ENCODE data around the gene TPP1.

The TPP1 gene

DNA sequence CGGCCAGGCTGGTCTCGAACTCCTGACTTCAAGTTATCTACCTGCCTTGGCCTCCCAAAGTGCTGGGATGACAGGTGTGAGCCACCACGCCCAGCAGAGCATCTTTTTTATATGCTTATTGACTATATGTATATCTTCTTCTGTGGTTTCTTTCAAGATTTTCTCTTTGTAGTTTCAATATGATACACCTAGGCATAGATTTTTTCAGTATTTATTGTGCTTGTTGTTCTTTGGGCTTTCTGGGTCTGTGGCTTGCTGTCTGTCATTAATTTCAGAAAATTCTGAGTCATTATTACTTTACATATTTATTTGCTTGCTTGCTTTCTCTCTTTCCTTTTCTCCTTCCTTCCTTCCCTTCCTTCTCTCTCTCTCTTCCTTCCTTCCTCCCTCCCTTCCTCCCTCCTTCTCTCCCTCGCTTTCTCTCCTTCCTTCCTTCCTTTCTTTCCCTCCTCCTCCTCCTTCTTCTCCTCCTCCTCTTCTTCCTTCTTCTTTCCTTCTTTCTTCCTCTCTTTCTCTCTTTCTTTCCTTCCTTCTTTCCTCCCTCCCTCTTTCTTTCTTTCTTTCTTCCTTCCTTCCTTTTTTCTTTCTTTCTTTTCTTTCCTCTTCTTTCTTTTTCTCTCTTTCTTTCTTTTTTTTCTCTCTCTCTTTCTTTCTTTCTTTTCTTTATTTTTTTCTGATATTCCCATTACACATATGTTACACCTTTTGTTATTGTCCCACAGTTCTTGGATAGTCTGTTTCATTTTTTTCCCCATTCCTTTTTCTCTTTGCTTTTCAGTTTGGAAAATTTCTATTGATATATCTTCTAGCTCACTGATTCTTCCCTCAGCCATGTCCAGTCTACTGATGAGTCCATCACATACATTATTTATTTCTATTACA lies 47.3 kb upstream of the TPP1 start:
- no peak for TF ChIP-seq OSR1 (CRISPR knock-in tag; IDR thresholded peaks at IDR 0.05)
- TF ChIP-seq TOX (CRISPR knock-in tag; IDR thresholded peaks at IDR 0.05; ENCODE audit: borderline replicate concordance) = no peak
- TF ChIP-seq ZNF565 (CRISPR knock-in tag; conservative IDR thresholded peaks at IDR 0.05; ENCODE audit: low read depth) = no peak
- TF ChIP-seq, protein P1, sequence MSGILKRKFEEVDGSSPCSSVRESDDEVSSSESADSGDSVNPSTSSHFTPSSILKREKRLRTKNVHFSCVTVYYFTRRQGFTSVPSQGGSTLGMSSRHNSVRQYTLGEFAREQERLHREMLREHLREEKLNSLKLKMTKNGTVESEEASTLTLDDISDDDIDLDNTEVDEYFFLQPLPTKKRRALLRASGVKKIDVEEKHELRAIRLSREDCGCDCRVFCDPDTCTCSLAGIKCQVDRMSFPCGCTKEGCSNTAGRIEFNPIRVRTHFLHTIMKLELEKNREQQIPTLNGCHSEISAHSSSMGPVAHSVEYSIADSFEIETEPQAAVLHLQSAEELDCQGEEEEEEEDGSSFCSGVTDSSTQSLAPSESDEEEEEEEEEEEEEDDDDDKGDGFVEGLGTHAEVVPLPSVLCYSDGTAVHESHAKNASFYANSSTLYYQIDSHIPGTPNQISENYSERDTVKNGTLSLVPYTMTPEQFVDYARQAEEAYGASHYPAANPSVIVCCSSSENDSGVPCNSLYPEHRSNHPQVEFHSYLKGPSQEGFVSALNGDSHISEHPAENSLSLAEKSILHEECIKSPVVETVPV (CRISPR knock-in tag; IDR thresholded peaks at IDR 0.05) = no peak
- no peak for TF ChIP-seq ZFP30 (CRISPR knock-in tag; IDR thresholded peaks at IDR 0.05)
- TF ChIP-seq BACH2 (CRISPR knock-in tag; IDR thresholded peaks at IDR 0.05; ENCODE audit: borderline replicate concordance) = no peak
- no peak for TF ChIP-seq ZNF8 (CRISPR knock-in tag; IDR thresholded peaks at IDR 0.05)
- TF ChIP-seq, protein P2, sequence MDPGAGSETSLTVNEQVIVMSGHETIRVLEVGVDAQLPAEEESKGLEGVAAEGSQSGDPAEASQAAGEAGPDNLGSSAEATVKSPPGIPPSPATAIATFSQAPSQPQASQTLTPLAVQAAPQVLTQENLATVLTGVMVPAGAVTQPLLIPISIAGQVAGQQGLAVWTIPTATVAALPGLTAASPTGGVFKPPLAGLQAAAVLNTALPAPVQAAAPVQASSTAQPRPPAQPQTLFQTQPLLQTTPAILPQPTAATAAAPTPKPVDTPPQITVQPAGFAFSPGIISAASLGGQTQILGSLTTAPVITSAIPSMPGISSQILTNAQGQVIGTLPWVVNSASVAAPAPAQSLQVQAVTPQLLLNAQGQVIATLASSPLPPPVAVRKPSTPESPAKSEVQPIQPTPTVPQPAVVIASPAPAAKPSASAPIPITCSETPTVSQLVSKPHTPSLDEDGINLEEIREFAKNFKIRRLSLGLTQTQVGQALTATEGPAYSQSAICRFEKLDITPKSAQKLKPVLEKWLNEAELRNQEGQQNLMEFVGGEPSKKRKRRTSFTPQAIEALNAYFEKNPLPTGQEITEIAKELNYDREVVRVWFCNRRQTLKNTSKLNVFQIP (CRISPR knock-in tag; IDR thresholded peaks at IDR 0.05; ENCODE audit: borderline replicate concordance, low read depth) = no peak
- TF ChIP-seq, protein P3, sequence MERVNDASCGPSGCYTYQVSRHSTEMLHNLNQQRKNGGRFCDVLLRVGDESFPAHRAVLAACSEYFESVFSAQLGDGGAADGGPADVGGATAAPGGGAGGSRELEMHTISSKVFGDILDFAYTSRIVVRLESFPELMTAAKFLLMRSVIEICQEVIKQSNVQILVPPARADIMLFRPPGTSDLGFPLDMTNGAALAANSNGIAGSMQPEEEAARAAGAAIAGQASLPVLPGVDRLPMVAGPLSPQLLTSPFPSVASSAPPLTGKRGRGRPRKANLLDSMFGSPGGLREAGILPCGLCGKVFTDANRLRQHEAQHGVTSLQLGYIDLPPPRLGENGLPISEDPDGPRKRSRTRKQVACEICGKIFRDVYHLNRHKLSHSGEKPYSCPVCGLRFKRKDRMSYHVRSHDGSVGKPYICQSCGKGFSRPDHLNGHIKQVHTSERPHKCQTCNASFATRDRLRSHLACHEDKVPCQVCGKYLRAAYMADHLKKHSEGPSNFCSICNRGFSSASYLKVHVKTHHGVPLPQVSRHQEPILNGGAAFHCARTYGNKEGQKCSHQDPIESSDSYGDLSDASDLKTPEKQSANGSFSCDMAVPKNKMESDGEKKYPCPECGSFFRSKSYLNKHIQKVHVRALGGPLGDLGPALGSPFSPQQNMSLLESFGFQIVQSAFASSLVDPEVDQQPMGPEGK (CRISPR knock-in tag; IDR thresholded peaks at IDR 0.05; ENCODE audit: borderline replicate concordance) = no peak
- no peak for TF ChIP-seq PPARA (CRISPR knock-in tag; IDR thresholded peaks at IDR 0.05; ENCODE audit: borderline replicate concordance)
- no peak for TF ChIP-seq ARNTL (CRISPR knock-in tag; IDR thresholded peaks at IDR 0.05; ENCODE audit: borderline replicate concordance, low read depth)
- TF ChIP-seq RARB (CRISPR knock-in tag; IDR thresholded peaks at IDR 0.05) = no peak
- no peak for TF ChIP-seq GLIS3 (CRISPR knock-in tag; IDR thresholded peaks at IDR 0.05)
- no peak for TF ChIP-seq TCF4 (CRISPR knock-in tag; IDR thresholded peaks at IDR 0.05; ENCODE audit: borderline replicate concordance)
- TF ChIP-seq, protein P4, sequence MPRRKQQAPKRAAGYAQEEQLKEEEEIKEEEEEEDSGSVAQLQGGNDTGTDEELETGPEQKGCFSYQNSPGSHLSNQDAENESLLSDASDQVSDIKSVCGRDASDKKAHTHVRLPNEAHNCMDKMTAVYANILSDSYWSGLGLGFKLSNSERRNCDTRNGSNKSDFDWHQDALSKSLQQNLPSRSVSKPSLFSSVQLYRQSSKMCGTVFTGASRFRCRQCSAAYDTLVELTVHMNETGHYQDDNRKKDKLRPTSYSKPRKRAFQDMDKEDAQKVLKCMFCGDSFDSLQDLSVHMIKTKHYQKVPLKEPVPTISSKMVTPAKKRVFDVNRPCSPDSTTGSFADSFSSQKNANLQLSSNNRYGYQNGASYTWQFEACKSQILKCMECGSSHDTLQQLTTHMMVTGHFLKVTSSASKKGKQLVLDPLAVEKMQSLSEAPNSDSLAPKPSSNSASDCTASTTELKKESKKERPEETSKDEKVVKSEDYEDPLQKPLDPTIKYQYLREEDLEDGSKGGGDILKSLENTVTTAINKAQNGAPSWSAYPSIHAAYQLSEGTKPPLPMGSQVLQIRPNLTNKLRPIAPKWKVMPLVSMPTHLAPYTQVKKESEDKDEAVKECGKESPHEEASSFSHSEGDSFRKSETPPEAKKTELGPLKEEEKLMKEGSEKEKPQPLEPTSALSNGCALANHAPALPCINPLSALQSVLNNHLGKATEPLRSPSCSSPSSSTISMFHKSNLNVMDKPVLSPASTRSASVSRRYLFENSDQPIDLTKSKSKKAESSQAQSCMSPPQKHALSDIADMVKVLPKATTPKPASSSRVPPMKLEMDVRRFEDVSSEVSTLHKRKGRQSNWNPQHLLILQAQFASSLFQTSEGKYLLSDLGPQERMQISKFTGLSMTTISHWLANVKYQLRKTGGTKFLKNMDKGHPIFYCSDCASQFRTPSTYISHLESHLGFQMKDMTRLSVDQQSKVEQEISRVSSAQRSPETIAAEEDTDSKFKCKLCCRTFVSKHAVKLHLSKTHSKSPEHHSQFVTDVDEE (CRISPR knock-in tag; IDR thresholded peaks at IDR 0.05) = no peak
- TF ChIP-seq SNAI2 (CRISPR knock-in tag; IDR thresholded peaks at IDR 0.05) = no peak
- TF ChIP-seq ZFP3 (CRISPR knock-in tag; IDR thresholded peaks at IDR 0.05) = no peak
- ATAC-seq = no peak

DNA sequence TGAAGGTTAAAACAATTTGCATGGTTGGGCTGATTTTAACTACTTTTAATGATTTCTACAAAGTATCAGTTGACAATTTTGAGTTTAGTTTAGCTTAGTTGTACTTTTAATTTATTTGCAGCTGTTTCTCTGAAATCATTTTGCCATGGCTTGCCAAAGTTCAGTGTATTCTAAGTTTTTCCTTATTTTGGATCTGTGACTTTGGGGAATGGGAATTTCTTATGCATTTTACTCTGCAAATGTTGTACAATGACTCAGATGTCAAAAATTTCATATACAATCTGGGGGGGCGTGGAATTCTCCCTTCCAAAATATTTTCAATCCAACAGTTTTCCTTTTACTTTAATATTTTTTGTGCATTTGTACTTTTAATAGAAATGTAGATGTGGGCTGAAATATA lies 45.3 kb upstream of the TPP1 start:
- no peak for ATAC-seq
- TF ChIP-seq ESRRG (CRISPR knock-in tag; IDR thresholded peaks at IDR 0.05) (no peak), TOX (CRISPR knock-in tag; IDR thresholded peaks at IDR 0.05; ENCODE audit: borderline replicate concordance) (no peak), ZNF70 (CRISPR knock-in tag; IDR thresholded peaks at IDR 0.05) (no peak)
- TF ChIP-seq, protein P1 (CRISPR knock-in tag; IDR thresholded peaks at IDR 0.05) = no peak

DNA sequence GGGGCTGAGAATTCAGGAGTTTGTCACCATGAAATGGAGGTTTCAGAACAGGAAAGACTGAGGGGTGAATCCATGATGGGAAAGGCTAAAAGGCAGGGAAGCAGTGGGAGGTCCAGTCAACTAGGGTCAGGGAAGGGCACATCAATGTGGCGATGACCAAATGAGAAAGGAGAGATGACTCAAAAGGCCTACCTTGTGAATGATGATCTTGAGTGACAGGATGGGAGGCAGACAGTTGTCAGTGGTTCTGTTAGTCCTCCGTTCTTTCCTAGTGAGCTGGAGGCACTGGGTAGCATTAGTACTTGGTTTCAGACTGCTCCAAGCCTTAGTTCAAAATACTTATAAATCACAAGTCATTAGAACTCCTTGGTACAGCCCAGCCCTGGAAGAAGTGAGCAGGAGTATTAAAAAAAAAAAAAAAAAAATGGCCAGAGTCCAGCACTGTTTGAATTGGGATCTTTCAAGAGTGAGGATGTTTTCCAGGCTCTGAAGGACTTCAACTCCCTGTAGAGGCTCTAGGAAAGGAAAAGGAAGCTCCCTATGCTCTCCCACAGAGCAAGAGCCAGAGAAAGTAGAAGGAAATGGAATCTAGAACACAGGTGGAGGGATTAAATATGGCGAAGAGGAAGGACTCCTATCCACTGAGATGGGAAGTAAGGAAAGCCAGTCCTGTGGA lies 44.7 kb upstream of the TPP1 start:
- TF ChIP-seq ARNTL (CRISPR knock-in tag; IDR thresholded peaks at IDR 0.05; ENCODE audit: borderline replicate concordance, low read depth) (no peak), BACH2 (CRISPR knock-in tag; IDR thresholded peaks at IDR 0.05; ENCODE audit: borderline replicate concordance) (no peak), OSR1 (CRISPR knock-in tag; IDR thresholded peaks at IDR 0.05) (no peak)
- no peak for ATAC-seq
